Neural progenitor cell (in vitro differentiated cells): ENCODE results near the gene WDR27. TPM values are rescaled to one million over a fixed set of nuclear protein-coding genes. Genes with fewer than 3 reads are reported as not detected.

ENCODE experiments used
- DNase-seq: peaks from one replicate; pipeline ENCODE4 v3.0.0-alpha.2; 2016; ENCODE audit warnings: low spot score
- H2AFZ ChIP-seq: fragments of 200-600 bp; sonication (generic); replicated peaks from 2 replicates; pipeline ENCODE4 v1.6.1; 2016; ENCODE audit warnings: antibody characterized with exemption
- H3F3A ChIP-seq: fragments of 200-600 bp; sonication (generic); 2 replicates; pipeline ENCODE4 v1.6.1; 2016; ENCODE audit warnings: antibody characterized with exemption, low read depth
- H3K27ac ChIP-seq: fragments of 200-600 bp; sonication (generic); 2 replicates; pipeline ENCODE4 v1.5.1; 2016; ENCODE audit warnings: mild to moderate bottlenecking
- H3K27me3 ChIP-seq: fragments of 200-600 bp; sonication (generic); 2 replicates; pipeline ENCODE4 v1.6.1; 2016; ENCODE audit warnings: mild to moderate bottlenecking, moderate library complexity
- H3K36me3 ChIP-seq: fragments of 200-600 bp; sonication (generic); 2 replicates; pipeline ENCODE4 v1.5.1; 2016
- H3K4me1 ChIP-seq: fragments of 200-600 bp; sonication (generic); 2 replicates; pipeline ENCODE4 v1.6.1; 2016; ENCODE audit warnings: mixed run types
- H3K4me2 ChIP-seq: fragments of 200-600 bp; sonication (generic); 2 replicates; pipeline ENCODE4 v1.6.1; 2016
- H3K4me3 ChIP-seq: fragments of 200-600 bp; sonication (generic); 2 replicates; pipeline ENCODE4 v1.5.1; 2016
- H3K79me2 ChIP-seq: fragments of 200-600 bp; sonication (generic); 2 replicates; pipeline ENCODE4 v1.6.1; 2016; ENCODE audit warnings: low read depth
- H3K9ac ChIP-seq: fragments of 200-600 bp; sonication (generic); 2 replicates; pipeline ENCODE4 v1.6.1; 2016
- H3K9me3 ChIP-seq: fragments of 200-600 bp; sonication (generic); 2 replicates; pipeline ENCODE4 v1.5.1; 2016; ENCODE audit warnings: low read depth
- H4K20me1 ChIP-seq: fragments of 200-600 bp; sonication (generic); 2 replicates; pipeline ENCODE4 v1.6.1; 2016; ENCODE audit warnings: low read depth
- H3K27ac Mint-ChIP-seq: 3 replicates; pipeline ENCODE4 v1.8.0; 2021; ENCODE audit warnings: mixed read lengths
- H3K27me3 Mint-ChIP-seq: 2 replicates; pipeline ENCODE4 v1.8.0; 2022; ENCODE audit warnings: low read depth, mild to moderate bottlenecking, inconsistent platforms, moderate library complexity, mixed read lengths; ENCODE audit not compliant: insufficient read depth
- H3K36me3 Mint-ChIP-seq: 3 replicates; pipeline ENCODE4 v1.8.0; 2021; ENCODE audit warnings: mixed read lengths
- H3K4me1 Mint-ChIP-seq: 3 replicates; pipeline ENCODE4 v1.8.0; 2021; ENCODE audit warnings: mixed read lengths
- H3K4me3 Mint-ChIP-seq: 3 replicates; pipeline ENCODE4 v1.8.0; 2021; ENCODE audit warnings: mild to moderate bottlenecking, moderate library complexity, mixed read lengths
- H3K9me3 Mint-ChIP-seq: 3 replicates; pipeline ENCODE4 v1.8.0; 2020; ENCODE audit warnings: mixed read lengths
- EZH2 ChIP-seq: fragments of 200-600 bp; sonication (generic); IDR thresholded peaks from 2 replicates; pipeline ENCODE4 v1.6.1; 2017; ENCODE audit warnings: antibody characterized with exemption, mild to moderate bottlenecking, moderate library complexity
- EZH2phosphoT487 ChIP-seq: fragments of 200-600 bp; sonication (generic); IDR thresholded peaks from 2 replicates; pipeline ENCODE4 v1.6.1; 2017; ENCODE audit warnings: antibody characterized with exemption
- total RNA-seq: library from RNA; depleted of rRNA; stranded (reverse); fragments of >200 nt; gene quantifications from 2 replicates; pipeline ENCODE4 v1.2.3, GENCODE V29; 2015; ENCODE audit warnings: low replicate concordance
- TF ChIP-seq, protein P1 (sequence below): fragments of 200-600 bp; sonication (generic); IDR thresholded peaks from 2 replicates; pipeline ENCODE4 v1.5.1; 2017; ENCODE audit warnings: antibody characterized with exemption, mild to moderate bottlenecking

Gene WDR27
- total RNA-seq, 1 donor from 2014 or later: 69.0 TPM

DNA sequence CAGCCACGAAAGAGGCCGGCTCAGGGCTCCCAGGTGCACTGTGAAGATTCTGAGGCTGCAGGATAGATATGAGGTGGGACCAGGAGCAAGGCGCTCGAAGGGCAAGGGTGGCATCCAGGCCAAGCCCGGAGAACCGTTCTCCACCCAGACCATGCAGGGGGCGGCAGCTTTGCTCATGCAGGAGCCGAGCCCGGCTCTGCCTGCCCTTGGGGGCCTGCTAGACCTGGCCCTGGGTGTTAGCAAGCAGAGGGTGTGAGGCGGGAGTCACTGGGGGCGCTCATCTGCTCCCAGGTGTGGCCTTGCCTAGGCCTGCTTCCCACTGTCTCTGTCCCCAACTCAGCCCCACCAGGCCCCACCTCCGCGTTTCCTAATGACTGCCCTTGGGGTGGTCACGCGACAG is 59.4 kb downstream of the WDR27 start:
- no peaks in the 10 kb centered on the region for H3K36me3 ChIP-seq
- H3K9me3 Mint-ChIP-seq: no peaks in the 10 kb centered on the region
- H4K20me1 ChIP-seq: no peaks in the 10 kb centered on the region
- H3K79me2 ChIP-seq: no peaks in the 10 kb centered on the region
- H3K4me1 Mint-ChIP-seq: peaks cover 12% of the 10 kb centered on the region
- no peaks in the 10 kb centered on the region for H3K9me3 ChIP-seq
- peaks cover 4% of the 10 kb centered on the region for H3K27me3 Mint-ChIP-seq
- H3K4me3 ChIP-seq: no peak overlapping the region
- H3K27me3 ChIP-seq: no peaks in the 10 kb centered on the region
- no peak overlapping the region for H3K27ac Mint-ChIP-seq
- H3K4me3 Mint-ChIP-seq: no peak overlapping the region
- H3F3A ChIP-seq: no peaks in the 10 kb centered on the region
- no peaks in the 10 kb centered on the region for H3K4me1 ChIP-seq
- TF ChIP-seq EZH2phosphoT487 (no peak), EZH2 (no peak)
- TF ChIP-seq, protein P1, sequence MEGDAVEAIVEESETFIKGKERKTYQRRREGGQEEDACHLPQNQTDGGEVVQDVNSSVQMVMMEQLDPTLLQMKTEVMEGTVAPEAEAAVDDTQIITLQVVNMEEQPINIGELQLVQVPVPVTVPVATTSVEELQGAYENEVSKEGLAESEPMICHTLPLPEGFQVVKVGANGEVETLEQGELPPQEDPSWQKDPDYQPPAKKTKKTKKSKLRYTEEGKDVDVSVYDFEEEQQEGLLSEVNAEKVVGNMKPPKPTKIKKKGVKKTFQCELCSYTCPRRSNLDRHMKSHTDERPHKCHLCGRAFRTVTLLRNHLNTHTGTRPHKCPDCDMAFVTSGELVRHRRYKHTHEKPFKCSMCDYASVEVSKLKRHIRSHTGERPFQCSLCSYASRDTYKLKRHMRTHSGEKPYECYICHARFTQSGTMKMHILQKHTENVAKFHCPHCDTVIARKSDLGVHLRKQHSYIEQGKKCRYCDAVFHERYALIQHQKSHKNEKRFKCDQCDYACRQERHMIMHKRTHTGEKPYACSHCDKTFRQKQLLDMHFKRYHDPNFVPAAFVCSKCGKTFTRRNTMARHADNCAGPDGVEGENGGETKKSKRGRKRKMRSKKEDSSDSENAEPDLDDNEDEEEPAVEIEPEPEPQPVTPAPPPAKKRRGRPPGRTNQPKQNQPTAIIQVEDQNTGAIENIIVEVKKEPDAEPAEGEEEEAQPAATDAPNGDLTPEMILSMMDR: no peak
- H2AFZ ChIP-seq: no peak overlapping the region
- no peak overlapping the region for H3K27ac ChIP-seq
- peaks cover 26% of the 10 kb centered on the region for H3K36me3 Mint-ChIP-seq
- no peak overlapping the region for H3K4me2 ChIP-seq
- no peak overlapping the region for H3K9ac ChIP-seq
- no peak for DNase-seq

DNA sequence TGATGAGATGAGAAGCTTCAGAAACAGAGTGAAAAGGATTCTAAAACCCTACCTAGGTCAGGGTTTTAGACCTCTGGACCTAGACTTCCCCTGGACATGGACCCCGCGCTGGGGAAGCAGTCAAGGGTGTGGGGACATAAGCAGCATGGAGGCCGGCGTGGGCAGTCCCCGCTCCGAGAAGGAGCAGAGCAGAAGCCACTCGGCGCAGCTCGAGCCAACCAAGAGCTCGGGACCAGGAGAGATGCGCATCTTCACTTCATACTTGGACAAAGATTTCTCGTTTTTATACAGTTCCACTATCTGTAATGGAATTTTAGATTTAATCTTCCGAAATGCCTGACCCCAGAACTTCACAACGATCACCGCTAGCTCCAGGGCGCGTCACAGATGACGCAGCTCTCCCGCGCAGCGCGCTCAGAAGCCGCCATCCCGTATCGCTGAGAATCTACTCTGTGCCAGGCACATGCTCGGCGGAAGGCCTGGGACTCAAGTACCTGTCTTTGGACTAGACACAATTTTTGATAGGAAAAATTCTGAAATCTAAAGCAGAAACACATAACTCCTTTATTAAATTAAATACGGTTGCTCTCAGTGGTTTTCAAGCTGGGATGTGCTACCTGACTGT is 60.3 kb downstream of the WDR27 start:
- no peaks in the 10 kb centered on the region for H3K4me1 ChIP-seq
- H3K27me3 ChIP-seq: no peaks in the 10 kb centered on the region
- H3K9ac ChIP-seq: no peak overlapping the region
- H3K79me2 ChIP-seq: no peaks in the 10 kb centered on the region
- H4K20me1 ChIP-seq: no peaks in the 10 kb centered on the region
- Mint-ChIP-seq H3K9me3 (no peaks in the 10 kb centered on the region), H3K4me1 (peaks cover 12% of the 10 kb centered on the region), H3K27me3 (peaks cover 4% of the 10 kb centered on the region), H3K4me3 (no peak overlapping the region), H3K36me3 (peaks cover 28% of the 10 kb centered on the region), H3K27ac (peak overlapping the region; percentile 60)
- H3F3A ChIP-seq: no peaks in the 10 kb centered on the region
- H2AFZ ChIP-seq: no peak overlapping the region
- no peak overlapping the region for H3K4me2 ChIP-seq
- no peak for TF ChIP-seq EZH2phosphoT487
- no peak for DNase-seq
- no peaks in the 10 kb centered on the region for H3K36me3 ChIP-seq
- no peak overlapping the region for H3K4me3 ChIP-seq
- no peak overlapping the region for H3K27ac ChIP-seq
- no peaks in the 10 kb centered on the region for H3K9me3 ChIP-seq

DNA sequence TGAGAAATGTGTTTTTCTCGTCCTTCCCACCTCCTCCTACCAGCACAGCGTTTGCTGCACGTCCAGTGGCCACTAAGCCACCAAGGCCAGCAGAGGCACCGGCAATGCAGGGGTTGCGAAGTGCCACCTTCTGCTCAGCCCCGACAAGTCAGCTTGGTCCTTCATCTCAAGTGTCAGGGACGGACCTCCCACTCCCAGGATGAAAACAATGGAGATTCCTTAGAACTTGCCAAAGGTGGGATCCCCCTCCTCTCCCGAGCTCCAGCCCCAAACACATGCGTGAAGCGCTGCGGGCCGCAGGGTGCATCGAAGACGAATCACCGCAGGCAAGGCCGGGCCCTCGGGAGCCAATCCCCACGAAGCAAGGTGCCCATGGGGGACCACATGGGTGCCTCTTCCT is 60.8 kb downstream of the WDR27 start:
- Histone ChIP-seq H3K4me2 (no peak overlapping the region), H3K4me3 (no peak overlapping the region), H3K36me3 (no peaks in the 10 kb centered on the region), H4K20me1 (no peaks in the 10 kb centered on the region), H3K27ac (no peak overlapping the region), H3K4me1 (no peaks in the 10 kb centered on the region), H2AFZ (no peak overlapping the region), H3K9ac (no peak overlapping the region), H3K27me3 (no peaks in the 10 kb centered on the region), H3K79me2 (no peaks in the 10 kb centered on the region), H3F3A (no peaks in the 10 kb centered on the region), H3K9me3 (no peaks in the 10 kb centered on the region)
- DNase-seq: no peak
- TF ChIP-seq EZH2phosphoT487: no peak
- no peak for TF ChIP-seq EZH2
- TF ChIP-seq, protein P1: no peak
- Mint-ChIP-seq H3K9me3 (no peaks in the 10 kb centered on the region), H3K27ac (peak overlapping the region; percentile 66), H3K4me3 (no peak overlapping the region), H3K36me3 (peaks cover 28% of the 10 kb centered on the region), H3K4me1 (peaks cover 12% of the 10 kb centered on the region), H3K27me3 (peaks cover 4% of the 10 kb centered on the region)

DNA sequence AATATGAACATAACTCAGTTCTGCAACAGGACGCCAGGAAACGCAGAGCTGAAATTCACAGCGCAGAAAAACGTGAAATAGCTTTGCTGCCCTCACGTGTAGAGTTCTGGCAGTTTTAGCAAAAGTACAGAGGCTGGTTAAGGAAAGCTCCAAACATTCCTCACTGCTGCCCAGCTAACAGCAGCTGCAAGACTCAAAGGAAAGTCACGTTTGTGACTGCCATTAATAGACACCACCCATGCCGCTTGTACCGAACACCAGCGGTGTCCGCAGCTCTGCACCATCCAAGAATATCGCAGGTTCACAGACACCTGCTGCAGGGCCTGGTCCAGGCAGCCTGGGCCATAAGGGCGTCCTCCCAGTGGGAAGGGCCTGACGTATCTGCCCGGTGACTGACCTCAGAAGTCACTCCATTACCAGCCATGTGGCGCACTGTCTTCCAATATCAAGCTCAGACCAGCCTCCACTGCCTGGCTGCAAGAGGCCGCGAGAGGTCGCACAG is 61.4 kb downstream of the WDR27 start:
- H3K36me3 ChIP-seq: no peaks in the 10 kb centered on the region
- Mint-ChIP-seq H3K4me1 (peaks cover 12% of the 10 kb centered on the region), H3K4me3 (no peak overlapping the region), H3K27me3 (peaks cover 4% of the 10 kb centered on the region), H3K27ac (peak overlapping the region; percentile 66), H3K9me3 (no peaks in the 10 kb centered on the region), H3K36me3 (peaks cover 28% of the 10 kb centered on the region)
- H2AFZ ChIP-seq: no peak overlapping the region
- H4K20me1 ChIP-seq: no peaks in the 10 kb centered on the region
- TF ChIP-seq, protein P1: no peak
- TF ChIP-seq EZH2phosphoT487 (no peak), EZH2 (no peak)
- H3K27ac ChIP-seq: no peak overlapping the region
- no peak for DNase-seq
- H3K9ac ChIP-seq: no peak overlapping the region
- no peak overlapping the region for H3K4me2 ChIP-seq
- no peaks in the 10 kb centered on the region for H3K4me1 ChIP-seq
- H3K9me3 ChIP-seq: no peaks in the 10 kb centered on the region
- no peaks in the 10 kb centered on the region for H3K27me3 ChIP-seq
- no peak overlapping the region for H3K4me3 ChIP-seq
- H3F3A ChIP-seq: no peaks in the 10 kb centered on the region
- H3K79me2 ChIP-seq: no peaks in the 10 kb centered on the region
